Gastrocnemius medialis (tissue), 4 donors: ENCODE results near the gene EP400. TPM values are rescaled to one million over a fixed set of nuclear protein-coding genes. Genes with fewer than 3 reads are reported as not detected.
A peak's percentile ranks its signal among the peaks of the same experiment; 100 is the strongest.
"Not testable (repeated sequence)": the region's sequence is repeated elsewhere in the genome, so short reads cannot be mapped to it uniquely, and the experiment has no call there.

Source experiments
- ATAC-seq, 2 donors: fragments of 150-250 bp; one replicate each; pipeline ENCODE4 v1.9.1; 2016
- DNase-seq, 2 donors: peaks; one replicate each; pipeline ENCODE4 v3.0.0-alpha.2; 2019
- H3K27ac ChIP-seq, 4 donors: fragments of 200-600 bp; sonication (generic); 1 replicate in 1 of 4; 2 replicates in 3 of 4; pipeline ENCODE4 v1.5.1; 2016 to 2018; ENCODE audit warnings: mild to moderate bottlenecking in 2 of 4, moderate library complexity in 1 of 4
- H3K27me3 ChIP-seq, 3 donors: fragments of 200-600 bp; sonication (generic) in 2 of 3; 1 replicate in 1 of 3; 2 replicates in 2 of 3; pipeline versions ENCODE4 v1.5.1 to v1.6.0; 2016 to 2019; ENCODE audit warnings: mild to moderate bottlenecking in 1 of 3, moderate library complexity in 1 of 3
- H3K36me3 ChIP-seq, 2 donors: fragments of 200-600 bp; sonication (generic) in 1 of 2; one replicate each; pipeline ENCODE4 v1.5.1; 2017 to 2018
- H3K4me1 ChIP-seq, 2 donors: fragments of 200-600 bp; sonication (generic) in 1 of 2; one replicate each; pipeline ENCODE4 v1.5.1; 2016 to 2017; ENCODE audit warnings: mild to moderate bottlenecking in 2 of 2
- H3K4me3 ChIP-seq, 4 donors: fragments of 200-600 bp; sonication (generic) in 3 of 4; 1 replicate in 1 of 4; 2 replicates in 3 of 4; pipeline ENCODE4 v1.5.1; 2016 to 2019; ENCODE audit warnings: mild to moderate bottlenecking in 2 of 4
- H3K9me3 ChIP-seq, 3 donors: fragments of 200-600 bp; sonication (generic) in 2 of 3; 1 replicate in 1 of 3; 2 replicates in 2 of 3; pipeline ENCODE4 v1.5.1; 2016 to 2019
- CTCF ChIP-seq, 5 experiments: fragments of 450-650 bp in 3 of 5; fragments of 200-600 bp in 2 of 5; sonication (generic) in 2 of 5; IDR thresholded peaks in 4 of 5; conservative IDR thresholded peaks in 1 of 5; 1 replicate in 4 of 5; 2 replicates in 1 of 5; pipeline ENCODE4 v1.5.1; 2016 to 2019; ENCODE audit warnings: antibody characterized with exemption in 5 of 5, mild to moderate bottlenecking in 3 of 5, moderate library complexity in 3 of 5
- POLR2A ChIP-seq, 2 donors: fragments of 450-650 bp; IDR thresholded peaks; one replicate each; pipeline ENCODE4 v1.6.1; 2017; ENCODE audit warnings: antibody characterized with exemption in 2 of 2, mild to moderate bottlenecking in 2 of 2, moderate library complexity in 2 of 2
- in situ Hi-C, 4 donors: fragments of 200-750 bp; cut with MboI; loops; one replicate each; pipeline versions ENCODE4 v1.15.0 to v1.8.0; 2017; ENCODE audit warnings: low sequenced_read_pairs in 4 of 4
- intact Hi-C: fragments of 100-400 bp; cut with DNase I; formaldehyde crosslinking; loops from one replicate; pipeline ENCODE4 v1.15.1; 2023; ENCODE audit warnings: low total_unique reads
- total RNA-seq, 4 donors: library from RNA; depleted of rRNA; stranded (reverse); fragments of >200 nt; gene quantifications; one replicate each; pipeline versions ENCODE4 v1.1.0 to v1.2.3, GENCODE V29; 2016

EP400 gene
- total RNA-seq, 4 donors from 2014 or later = 11.9 to 17.4 (median 15.0) TPM

- peak overlapping the region in 1 of 4 donors; percentile 30 for H3K27ac ChIP-seq
- H3K36me3 ChIP-seq = peaks cover 0 to 41% of the 10 kb centered on the region in 2 donors
- no peak for ATAC-seq
These were observed 129.5 kb downstream of the EP400 start for GRCh38 chr12:132079200-132079599.

GRCh38 chr12:132079695-132080094 lies 130.0 kb downstream of the EP400 start:
- Histone ChIP-seq H3K4me1 (peaks cover 5 to 8% of the 10 kb centered on the region in 2 donors), H3K27me3 (no peaks in the 10 kb centered on the region), H3K36me3 (peaks cover 0 to 36% of the 10 kb centered on the region in 2 donors), H3K27ac (peak overlapping the region in 1 of 4 donors; percentile 30), H3K9me3 (no peaks in the 10 kb centered on the region), H3K4me3 (no peak overlapping the region)
- in situ Hi-C loops (no loop called here), intact Hi-C loops (loop anchor here (10.0 kb wide), 1 partner anchor 1245 kb away; the partner anchor contains the start of gene STX2)
- no peak for ATAC-seq
- TF ChIP-seq POLR2A (IDR thresholded peaks at IDR 0.05) (no peak), CTCF (IDR thresholded peaks at IDR 0.05 in 4 of 5, conservative IDR thresholded peaks at IDR 0.05 in 1 of 5) (no peak)
- no peak for DNase-seq

More at GRCh38 chr12:132079200-132079599, 129.5 kb downstream of the EP400 start:
- no peaks in the 10 kb centered on the region for H3K27me3 ChIP-seq
- TF ChIP-seq CTCF (IDR thresholded peaks at IDR 0.05 in 4 of 5, conservative IDR thresholded peaks at IDR 0.05 in 1 of 5) = no peak
- no peak for TF ChIP-seq POLR2A (IDR thresholded peaks at IDR 0.05)
- no peak for DNase-seq
- intact Hi-C loops (no loop called here), in situ Hi-C loops (no loop called here)
- H3K4me1 ChIP-seq = peaks cover 5% of the 10 kb centered on the region in 2 donors
- no peaks in the 10 kb centered on the region for H3K9me3 ChIP-seq
- H3K4me3 ChIP-seq = no peak overlapping the region

- ATAC-seq, in situ Hi-C loops, H3K4me3 ChIP-seq, H3K27me3 ChIP-seq, DNase-seq, H3K9me3 ChIP-seq, H3K27ac ChIP-seq: not testable (repeated sequence)
- Histone ChIP-seq H3K36me3 (peaks cover 0 to 28% of the 10 kb centered on the region in 2 donors), H3K4me1 (peaks cover 12 to 16% of the 10 kb centered on the region in 2 donors)
- intact Hi-C loops = loop anchor here (10.0 kb wide), 1 partner anchor 1246 kb away; the partner anchor contains the start of gene STX2
These were observed 130.8 kb downstream of the EP400 start for GRCh38 chr12:132080515-132080914.

- no peak for TF ChIP-seq CTCF (IDR thresholded peaks at IDR 0.05 in 4 of 5, conservative IDR thresholded peaks at IDR 0.05 in 1 of 5)
- no peak for TF ChIP-seq POLR2A (IDR thresholded peaks at IDR 0.05)
- no peaks in the 10 kb centered on the region for H3K9me3 ChIP-seq
- no peaks in the 10 kb centered on the region for H3K27me3 ChIP-seq
- intact Hi-C loops (loop anchor here (10.0 kb wide), 1 partner anchor 1247 kb away; the partner anchor contains the start of gene STX2), in situ Hi-C loops (no loop called here)
- H3K36me3 ChIP-seq = peaks cover 0 to 18% of the 10 kb centered on the region in 2 donors
- no peak overlapping the region for H3K4me3 ChIP-seq
- ATAC-seq = no peak
- no peak for DNase-seq
- H3K4me1 ChIP-seq = peaks cover 17 to 22% of the 10 kb centered on the region in 2 donors
- no peak overlapping the region for H3K27ac ChIP-seq
These were observed 131.7 kb downstream of the EP400 start for GRCh38 chr12:132081423-132081822.

GRCh38 chr12:132083614-132083940 lies 133.8 kb downstream of the EP400 start:
- H3K36me3 ChIP-seq = peaks cover 0 to 3% of the 10 kb centered on the region in 2 donors
- H3K4me3 ChIP-seq = peak overlapping the region; percentile 25 to 90 (median 78)
- TF ChIP-seq POLR2A (IDR thresholded peaks at IDR 0.05) = no peak
- TF ChIP-seq CTCF (IDR thresholded peaks at IDR 0.05 in 4 of 5, conservative IDR thresholded peaks at IDR 0.05 in 1 of 5) = no peak
- peak in 1 of 2 donors; percentile 1 for ATAC-seq
- no peak for DNase-seq
- in situ Hi-C loops (no loop called here), intact Hi-C loops (loop anchor here (10.0 kb wide), 1 partner anchor 1249 kb away; the partner anchor contains the start of gene STX2)
- no peaks in the 10 kb centered on the region for H3K9me3 ChIP-seq
- no peaks in the 10 kb centered on the region for H3K27me3 ChIP-seq
- H3K27ac ChIP-seq = peak overlapping the region; percentile 75 to 97 (median 94)
- H3K4me1 ChIP-seq = peaks cover 17 to 22% of the 10 kb centered on the region in 2 donors
